Measurements from ENCODE around the gene NUP35.
"Not testable (repeated sequence)": the region's sequence is repeated elsewhere in the genome, so short reads cannot be mapped to it uniquely, and the experiment has no call there.

NUP35 gene

DNA sequence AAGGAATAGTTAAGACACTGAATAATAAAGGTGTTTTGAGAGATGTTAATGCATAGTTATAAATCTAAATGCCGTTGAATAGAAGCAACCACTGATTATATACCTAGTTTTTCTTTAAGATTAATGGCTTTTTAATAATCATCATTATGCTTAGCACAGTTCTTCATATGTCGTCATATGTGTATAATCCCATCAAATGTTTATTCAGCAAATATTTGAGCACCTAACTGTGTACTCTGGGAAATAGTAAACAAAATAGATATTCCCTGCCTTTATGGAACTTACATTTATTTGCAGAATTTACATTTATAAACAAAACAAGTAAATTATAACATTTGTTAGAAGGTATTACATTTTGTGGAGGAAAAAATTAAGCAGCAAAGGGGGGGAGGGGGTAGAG lies 9.8 kb downstream of the NUP35 start:
- no peak for DNase-seq (ENCODE audit: low read depth)

DNA sequence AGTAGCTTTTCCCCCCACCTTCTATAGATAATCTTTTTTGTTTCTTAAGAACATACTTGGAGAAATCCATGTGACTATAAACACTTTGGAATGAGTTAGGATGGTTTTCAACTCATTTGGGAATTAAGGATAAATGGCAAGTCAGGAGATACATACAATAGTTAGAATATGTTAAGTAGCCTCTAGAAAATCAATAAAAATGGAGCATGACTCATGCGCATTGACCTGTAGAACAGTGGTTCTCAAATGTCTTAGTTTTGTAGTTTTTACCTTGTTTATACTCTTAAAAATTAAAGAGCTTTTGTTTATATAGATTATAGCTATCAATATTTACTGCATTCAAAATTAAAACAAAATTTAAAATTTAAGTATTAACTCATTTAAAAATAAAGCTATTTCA lies 24.7 kb downstream of the NUP35 start:
- DNase-seq (ENCODE audit: low read depth): no peak

GRCh38 chr2:183149489-183149888 lies 25.2 kb downstream of the NUP35 start:
- DNase-seq (ENCODE audit: low read depth): no peak

- not testable (repeated sequence) for DNase-seq (ENCODE audit: low read depth)
Observed at GRCh38 chr2:183152280-183152679, 28.0 kb downstream of the NUP35 start.

GRCh38 chr2:183153967-183154366 lies 29.7 kb downstream of the NUP35 start:
- DNase-seq (ENCODE audit: low read depth): no peak

DNA sequence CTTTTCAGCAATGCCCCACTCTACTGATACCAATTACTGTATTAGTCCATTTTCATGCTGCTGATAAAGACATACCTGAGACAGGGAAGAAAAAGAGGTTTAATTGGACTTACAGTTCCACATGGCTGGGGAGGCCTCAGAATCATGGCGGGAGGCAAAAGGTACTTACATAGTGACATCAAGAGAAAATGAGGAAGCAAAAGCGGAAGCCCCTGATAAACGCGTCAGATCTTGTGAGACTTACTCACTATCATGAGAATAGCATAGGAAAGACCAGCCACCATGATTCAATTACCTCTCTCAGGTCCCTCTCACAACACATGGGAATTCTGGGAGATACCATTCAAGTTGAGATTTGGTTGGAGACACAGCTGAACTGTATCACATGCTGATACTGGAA lies 30.5 kb downstream of the NUP35 start:
- not testable (repeated sequence) for DNase-seq (ENCODE audit: low read depth)

- DNase-seq (ENCODE audit: low read depth): no peak
Observed at GRCh38 chr2:183157131-183157530, 32.9 kb downstream of the NUP35 start.

DNA sequence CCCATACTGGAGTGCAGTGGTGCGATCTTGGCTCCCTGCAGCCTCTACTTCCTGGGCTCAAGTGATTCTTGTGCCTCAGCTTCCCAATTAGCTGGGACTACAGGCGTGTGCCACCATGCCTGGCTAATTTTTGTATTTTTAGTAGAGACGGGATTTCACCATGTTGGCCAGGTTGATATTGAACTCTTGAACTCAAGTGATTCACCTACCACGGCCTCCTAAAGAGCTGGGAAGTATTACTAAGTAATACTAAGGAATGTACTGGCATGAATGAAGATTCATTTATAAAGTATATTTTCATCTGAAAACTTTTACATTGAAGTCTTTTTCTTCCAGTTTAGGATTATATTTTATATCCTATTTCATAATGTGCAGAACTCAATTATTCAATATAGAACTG lies 38.1 kb downstream of the NUP35 start:
- no peak for DNase-seq (ENCODE audit: low read depth)

DNA sequence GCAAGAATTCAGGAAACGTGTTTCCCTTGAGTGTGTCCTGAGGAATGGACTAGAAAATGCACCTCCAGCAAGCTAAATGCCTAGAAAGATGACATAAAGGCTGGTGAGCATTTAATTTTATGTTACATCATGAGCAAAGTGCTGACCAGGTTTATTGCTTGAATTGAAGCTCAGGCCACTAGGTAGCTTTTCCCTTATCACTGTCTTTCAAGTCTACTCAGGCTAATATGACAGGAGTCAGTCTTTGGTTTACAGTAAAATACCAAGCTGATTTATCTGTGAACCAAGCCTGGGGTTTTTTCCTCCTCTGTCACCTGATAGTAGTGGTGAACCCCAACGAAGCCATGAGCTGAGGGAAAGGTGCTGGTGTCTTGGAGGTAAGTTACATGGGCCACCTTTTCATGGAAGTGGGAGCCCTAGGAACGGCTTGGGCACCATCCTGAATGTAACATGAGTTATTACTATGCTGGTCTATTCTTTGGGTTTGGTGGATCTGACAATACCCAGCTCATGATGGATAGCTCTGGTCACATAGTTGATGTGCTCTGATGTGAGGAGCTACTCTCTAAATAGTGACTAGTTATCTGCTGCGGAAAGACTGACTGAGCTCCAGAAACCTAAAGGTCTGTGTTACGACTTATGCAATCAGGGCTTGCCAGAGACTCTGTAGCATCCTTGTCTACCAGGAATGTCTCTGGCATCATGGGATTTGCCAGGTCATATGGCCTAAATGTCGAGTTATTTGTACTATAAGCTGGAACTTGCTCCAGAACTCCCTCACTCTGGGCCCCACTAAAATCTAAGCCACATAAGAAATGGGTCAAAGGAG lies 39.8 kb downstream of the NUP35 start:
- no peak for DNase-seq (ENCODE audit: low read depth)

DNA sequence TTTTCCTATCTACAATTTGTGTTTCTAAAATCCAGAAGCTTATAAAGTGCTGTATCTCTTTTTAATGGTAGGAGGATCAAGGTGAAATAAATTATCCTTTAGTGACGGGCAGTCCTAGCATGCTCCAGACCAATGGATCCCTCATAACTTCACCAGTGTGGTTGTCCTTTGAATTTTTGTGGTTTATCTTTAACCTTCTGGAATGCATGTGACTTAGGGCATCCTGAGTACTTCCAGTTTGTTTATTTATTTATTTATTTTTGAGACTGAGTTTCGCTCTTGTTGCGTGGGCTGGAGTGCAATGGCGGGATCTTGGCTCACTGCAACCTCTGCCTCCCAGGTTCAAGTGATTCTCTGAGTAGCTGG lies 40.4 kb downstream of the NUP35 start:
- DNase-seq (ENCODE audit: low read depth): no peak

DNA sequence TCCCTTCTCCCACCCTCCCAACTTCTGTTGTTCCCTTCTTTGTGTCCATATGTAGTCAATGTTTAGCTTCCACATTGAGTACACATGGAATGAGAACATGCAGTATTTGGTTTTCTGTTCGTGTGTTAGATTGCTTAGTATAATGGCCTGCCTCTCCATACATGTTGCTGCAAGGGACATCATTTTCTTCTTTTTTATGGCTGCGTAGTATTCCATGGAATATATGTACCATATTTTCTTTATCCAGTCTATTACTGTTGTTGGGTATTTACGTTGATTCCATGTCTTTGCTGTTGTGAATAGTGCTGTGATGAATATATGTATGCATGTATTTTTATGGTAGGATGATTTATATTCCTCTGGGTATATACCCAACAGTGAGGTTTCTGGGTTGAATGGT lies 42.0 kb downstream of the NUP35 start:
- DNase-seq (ENCODE audit: low read depth): no peak

DNA sequence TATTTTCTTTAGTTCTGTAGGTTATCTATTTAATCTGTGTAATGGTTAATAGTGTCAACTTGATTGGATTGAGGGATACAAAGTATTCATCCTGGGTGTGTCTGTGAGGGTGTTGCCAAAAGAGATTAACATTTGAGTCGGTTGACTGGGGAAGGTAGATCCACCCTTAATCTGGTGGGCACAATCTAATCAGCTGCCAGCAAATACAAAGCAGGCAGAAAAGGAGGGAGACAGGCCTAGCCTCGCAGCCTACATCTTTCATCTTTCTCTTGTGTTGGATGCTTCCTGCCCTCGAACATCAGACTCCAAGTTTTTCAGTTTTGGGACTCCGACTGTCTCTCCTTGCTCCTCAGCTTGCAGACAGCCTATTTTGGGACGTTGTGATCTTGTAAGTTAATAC lies 42.7 kb downstream of the NUP35 start:
- DNase-seq (ENCODE audit: low read depth): not testable (repeated sequence)

- DNase-seq (ENCODE audit: low read depth): no peak
Observed at GRCh38 chr2:183172220-183172887, 48.1 kb downstream of the NUP35 start.

- no peak for DNase-seq (ENCODE audit: low read depth)
Observed at GRCh38 chr2:183179156-183179555, 54.9 kb downstream of the NUP35 start.

DNA sequence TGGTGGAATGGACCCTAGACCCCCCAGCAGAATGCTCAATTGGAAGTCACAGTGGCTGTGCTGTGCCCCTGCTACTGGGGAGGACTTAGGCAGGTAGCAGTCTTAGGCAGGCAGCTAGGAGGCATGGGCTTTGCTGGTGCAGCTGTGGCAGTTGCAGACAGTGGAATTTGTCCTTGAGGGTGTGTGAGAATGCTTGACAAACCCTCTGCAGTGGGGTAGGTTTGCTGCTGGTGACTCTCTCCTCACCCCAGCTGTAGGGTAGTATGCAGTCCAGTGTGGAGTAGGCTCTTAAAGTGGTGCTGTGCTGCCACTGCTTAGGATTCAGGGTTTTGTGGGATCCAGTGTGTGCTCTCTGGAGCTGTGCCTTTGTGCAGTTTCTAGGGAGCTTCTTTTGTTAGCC lies 61.3 kb downstream of the NUP35 start:
- DNase-seq (ENCODE audit: low read depth): no peak

GRCh38 chr2:183186296-183186695 lies 62.1 kb downstream of the NUP35 start:
- DNase-seq (ENCODE audit: low read depth): no peak

GRCh38 chr2:183186766-183187165 lies 62.5 kb downstream of the NUP35 start:
- no peak for DNase-seq (ENCODE audit: low read depth)

DNA sequence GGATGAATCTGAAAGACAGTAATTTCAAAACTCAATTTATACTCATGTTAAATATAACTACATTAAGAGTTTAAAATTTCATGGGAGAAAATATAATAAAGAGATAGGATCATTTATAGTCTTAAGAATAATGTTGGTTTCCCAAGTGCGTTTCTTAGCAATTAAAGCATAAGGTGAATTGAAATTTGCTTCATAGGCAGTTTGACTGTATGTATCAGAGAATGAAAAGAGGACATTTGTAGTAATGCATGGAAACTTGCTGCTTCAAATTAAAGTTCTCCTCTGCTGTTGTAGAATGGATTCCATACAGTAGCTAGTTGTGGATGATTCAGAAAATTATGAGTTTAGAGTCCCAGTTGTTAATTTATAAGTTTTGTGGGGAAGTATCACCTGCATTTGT lies 68.1 kb downstream of the NUP35 start:
- no peak for DNase-seq (ENCODE audit: low read depth)

- no peak for DNase-seq (ENCODE audit: low read depth)
Observed at GRCh38 chr2:183193904-183194303, 69.7 kb downstream of the NUP35 start.

- no peak for DNase-seq (ENCODE audit: low read depth)
Observed at GRCh38 chr2:183195397-183195796, 71.2 kb downstream of the NUP35 start.

DNA sequence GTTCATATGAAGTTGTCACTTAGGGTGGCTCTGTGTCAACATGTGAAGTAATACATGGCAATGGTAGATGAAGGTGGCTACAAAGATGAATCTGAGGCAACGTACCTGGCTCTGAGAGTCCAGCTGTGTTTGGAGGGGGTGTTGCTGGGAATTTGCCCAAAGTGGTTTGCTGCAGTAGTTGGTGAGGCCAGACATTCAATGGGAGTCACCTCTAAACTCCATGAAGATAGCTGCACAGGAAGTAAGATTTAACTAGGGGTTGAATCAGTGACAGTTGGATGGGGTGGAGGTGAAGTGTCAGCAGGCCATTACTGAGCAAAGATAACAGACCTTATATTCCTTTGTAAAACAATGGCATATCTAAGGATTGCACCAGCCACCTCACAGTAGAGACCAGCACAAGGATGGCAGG lies 71.8 kb downstream of the NUP35 start:
- DNase-seq (ENCODE audit: low read depth): no peak

- no peak for DNase-seq (ENCODE audit: low read depth)
Observed at GRCh38 chr2:183204397-183204796, 80.2 kb downstream of the NUP35 start.

- DNase-seq (ENCODE audit: low read depth): no peak
Observed at GRCh38 chr2:183207110-183207509, 82.9 kb downstream of the NUP35 start.

All from stimulated activated CD8-positive, alpha-beta memory T cell treated with anti-CD3 and anti-CD28 coated beads, Interleukin-12 subunit alpha, Interleukin-12 subunit beta, amount 100 ng/mL, for 4 hours (primary cell).